ENCODE data around the gene SLC10A2. TPM values are rescaled to one million over a fixed set of nuclear protein-coding genes. Genes with fewer than 3 reads are reported as not detected.

The SLC10A2 gene
- polyA plus RNA-seq, 3 donors = not detected

DNA sequence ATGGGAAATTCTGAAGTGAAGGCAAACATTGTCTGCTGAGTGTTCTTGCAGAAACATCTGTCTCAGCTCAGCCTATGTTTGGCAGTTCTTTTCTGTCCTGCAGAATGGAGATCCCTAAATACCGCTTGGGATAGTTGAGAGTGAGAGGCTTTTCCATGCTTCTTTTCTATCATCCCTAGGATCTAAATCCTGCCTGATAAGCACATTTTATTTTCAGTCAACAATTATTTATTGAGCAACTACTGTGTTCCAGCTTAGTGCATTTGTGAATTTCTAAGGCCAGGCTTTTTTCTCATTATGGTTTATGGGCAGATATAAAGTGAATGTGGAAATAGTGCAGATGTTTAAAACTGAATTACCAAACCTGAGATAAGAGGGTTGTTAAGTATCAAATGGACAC lies 62.6 kb downstream of the SLC10A2 start:
- Histone ChIP-seq H3K9me3 (replicated peaks in 1 of 2; ENCODE audit: control insufficient read depth in 1 of 2, insufficient read depth in 1 of 2, low read length in 2 of 2) (peaks cover 14 to 19% of the 10 kb centered on the region in 2 donors), H3K79me2 (ENCODE audit: insufficient read depth, low read length) (no peaks in the 10 kb centered on the region), H3K4me3 (replicated peaks in 1 of 3; ENCODE audit: low read depth in 2 of 3, low read length in 3 of 3) (no peak overlapping the region), H3K4me2 (replicated peaks; ENCODE audit: extremely low read depth, low read length, poor library complexity, severe bottlenecking) (no peak overlapping the region), H3K27ac (ENCODE audit: low read depth in 1 of 2, low read length in 2 of 2) (no peak overlapping the region), H2AFZ (ENCODE audit: insufficient read depth, low read depth, low read length, poor library complexity, severe bottlenecking) (no peak overlapping the region), H4K20me1 (ENCODE audit: insufficient read depth, low read length) (no peaks in the 10 kb centered on the region), H3K36me3 (replicated peaks in 1 of 2; ENCODE audit: control insufficient read depth in 1 of 2, insufficient read depth in 2 of 2, low read length in 2 of 2) (no peaks in the 10 kb centered on the region), H3K9ac (ENCODE audit: insufficient read depth, low read length, poor library complexity, severe bottlenecking) (no peak overlapping the region), H3K27me3 (ENCODE audit: control insufficient read depth in 2 of 2, insufficient read depth in 2 of 2, low read length in 2 of 2) (no peaks in the 10 kb centered on the region), H3K4me1 (ENCODE audit: control insufficient read depth in 1 of 2, insufficient read depth in 2 of 2, low read length in 2 of 2) (no peaks in the 10 kb centered on the region)
- H3K27me3 Mint-ChIP-seq (ENCODE audit: low read depth in 3 of 3) = peaks cover 0 to 2% (median 0%) of the 10 kb centered on the region in 3 donors
- WGBS (ENCODE audit: insufficient coverage) = no CpG with 5 or more reads among the region's 1 CpG
- H3K36me3 Mint-ChIP-seq = no peaks in the 10 kb centered on the region
- peaks cover 18% of the 10 kb centered on the region for H3K4me1 Mint-ChIP-seq
- intact Hi-C loops (cut with micrococcal nuclease) = no loop called here
- no peak for DNase-seq
- H3K9me3 Mint-ChIP-seq = peaks cover 7 to 26% (median 15%) of the 10 kb centered on the region in 7 donors
- H3K27ac Mint-ChIP-seq = no peak overlapping the region
- TF ChIP-seq, protein P1, sequence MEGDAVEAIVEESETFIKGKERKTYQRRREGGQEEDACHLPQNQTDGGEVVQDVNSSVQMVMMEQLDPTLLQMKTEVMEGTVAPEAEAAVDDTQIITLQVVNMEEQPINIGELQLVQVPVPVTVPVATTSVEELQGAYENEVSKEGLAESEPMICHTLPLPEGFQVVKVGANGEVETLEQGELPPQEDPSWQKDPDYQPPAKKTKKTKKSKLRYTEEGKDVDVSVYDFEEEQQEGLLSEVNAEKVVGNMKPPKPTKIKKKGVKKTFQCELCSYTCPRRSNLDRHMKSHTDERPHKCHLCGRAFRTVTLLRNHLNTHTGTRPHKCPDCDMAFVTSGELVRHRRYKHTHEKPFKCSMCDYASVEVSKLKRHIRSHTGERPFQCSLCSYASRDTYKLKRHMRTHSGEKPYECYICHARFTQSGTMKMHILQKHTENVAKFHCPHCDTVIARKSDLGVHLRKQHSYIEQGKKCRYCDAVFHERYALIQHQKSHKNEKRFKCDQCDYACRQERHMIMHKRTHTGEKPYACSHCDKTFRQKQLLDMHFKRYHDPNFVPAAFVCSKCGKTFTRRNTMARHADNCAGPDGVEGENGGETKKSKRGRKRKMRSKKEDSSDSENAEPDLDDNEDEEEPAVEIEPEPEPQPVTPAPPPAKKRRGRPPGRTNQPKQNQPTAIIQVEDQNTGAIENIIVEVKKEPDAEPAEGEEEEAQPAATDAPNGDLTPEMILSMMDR (IDR thresholded peaks at IDR 0.05) = no peak
- H3K4me3 Mint-ChIP-seq = no peak overlapping the region

DNA sequence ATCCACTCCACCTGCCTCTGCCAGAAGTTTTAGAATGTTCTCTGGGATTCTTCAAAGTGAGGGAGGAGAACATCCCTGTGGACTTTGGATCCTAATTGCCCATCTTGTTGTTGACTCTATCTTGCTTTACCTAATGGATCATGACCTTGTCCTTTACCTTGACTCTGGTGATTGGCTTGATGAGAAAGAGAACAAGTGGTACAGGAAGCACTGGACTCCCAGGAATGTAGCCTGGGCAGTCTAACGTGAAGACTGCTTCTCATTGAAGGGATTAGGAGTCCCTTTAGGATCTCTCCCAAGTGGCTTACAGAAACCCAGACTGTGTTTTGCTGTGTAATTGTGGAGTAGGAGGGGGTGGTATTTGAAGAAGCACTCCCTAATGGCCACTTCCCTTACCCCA lies 63.9 kb downstream of the SLC10A2 start:
- H3K9ac ChIP-seq (ENCODE audit: insufficient read depth, low read length, poor library complexity, severe bottlenecking) = no peak overlapping the region
- Mint-ChIP-seq H3K4me3 (no peak overlapping the region), H3K27ac (no peak overlapping the region), H3K36me3 (no peaks in the 10 kb centered on the region), H3K4me1 (peaks cover 14% of the 10 kb centered on the region), H3K27me3 (ENCODE audit: low read depth in 3 of 3) (peaks cover 0 to 2% (median 0%) of the 10 kb centered on the region in 3 donors), H3K9me3 (peaks cover 7 to 22% (median 15%) of the 10 kb centered on the region in 7 donors)
- peaks cover 14 to 19% of the 10 kb centered on the region in 2 donors for H3K9me3 ChIP-seq (replicated peaks in 1 of 2; ENCODE audit: control insufficient read depth in 1 of 2, insufficient read depth in 1 of 2, low read length in 2 of 2)
- DNase-seq = no peak
- TF ChIP-seq, protein P1 (IDR thresholded peaks at IDR 0.05) = no peak
- no peaks in the 10 kb centered on the region for H3K79me2 ChIP-seq (ENCODE audit: insufficient read depth, low read length)
- no peak overlapping the region for H2AFZ ChIP-seq (ENCODE audit: insufficient read depth, low read depth, low read length, poor library complexity, severe bottlenecking)
- no peak overlapping the region for H3K4me2 ChIP-seq (replicated peaks; ENCODE audit: extremely low read depth, low read length, poor library complexity, severe bottlenecking)
- no peak overlapping the region for H3K4me3 ChIP-seq (replicated peaks in 1 of 3; ENCODE audit: low read depth in 2 of 3, low read length in 3 of 3)
- intact Hi-C loops (cut with micrococcal nuclease) = no loop called here
- no peaks in the 10 kb centered on the region for H3K27me3 ChIP-seq (ENCODE audit: control insufficient read depth in 2 of 2, insufficient read depth in 2 of 2, low read length in 2 of 2)
- H3K4me1 ChIP-seq (ENCODE audit: control insufficient read depth in 1 of 2, insufficient read depth in 2 of 2, low read length in 2 of 2) = no peaks in the 10 kb centered on the region
- H3K27ac ChIP-seq (ENCODE audit: low read depth in 1 of 2, low read length in 2 of 2) = no peak overlapping the region
- no peaks in the 10 kb centered on the region for H3K36me3 ChIP-seq (replicated peaks in 1 of 2; ENCODE audit: control insufficient read depth in 1 of 2, insufficient read depth in 2 of 2, low read length in 2 of 2)
- no peaks in the 10 kb centered on the region for H4K20me1 ChIP-seq (ENCODE audit: insufficient read depth, low read length)
- no CpG with 5 or more reads among the region's 1 CpG for WGBS (ENCODE audit: insufficient coverage)

Data from CD14-positive monocyte (primary cell).